ENCODE results near the gene STYX. TPM values are rescaled to one million over a fixed set of nuclear protein-coding genes. Genes with fewer than 3 reads are reported as not detected.

STYX gene
- total and polyA plus RNA-seq, 2 of the 8 experiments (the other 6 are each of a cell fraction or from before 2014, with no cell fraction given) = 8.3 to 29.0 TPM

DNA sequence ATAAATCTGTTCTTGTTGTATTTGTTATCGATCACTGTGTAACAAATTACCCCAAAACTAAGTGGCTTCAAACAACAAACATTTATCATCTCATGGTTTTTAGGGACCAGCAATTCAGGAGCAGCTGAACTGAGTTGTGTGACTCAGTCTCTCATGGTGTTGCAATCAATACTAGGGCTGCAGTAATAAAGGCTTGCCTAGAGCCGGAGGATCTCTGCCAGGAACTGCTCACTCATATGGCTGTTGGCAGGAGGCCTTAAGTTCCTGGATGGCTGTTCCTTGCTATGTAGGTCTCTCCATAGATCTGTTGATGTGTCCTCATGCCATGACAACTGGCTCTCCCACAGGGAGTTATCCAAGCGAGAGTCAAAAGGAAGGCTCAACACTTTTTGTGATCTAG is 26.7 kb upstream of the STYX start:
- no peak overlapping the region for H2BK120ac ChIP-seq (replicated peaks; ENCODE audit: low read depth, low read length)
- H3K4me2 ChIP-seq (ENCODE audit: insufficient read depth in 1 of 2, low read depth in 2 of 2, low read length in 2 of 2) = no peak overlapping the region
- no peak overlapping the region for H3K9ac ChIP-seq (replicated peaks in 1 of 4; ENCODE audit: extremely low read depth in 1 of 4, low read depth in 3 of 4, low read length in 3 of 4)
- CTCF ChIA-PET (ENCODE audit: partially characterized antibody) = interaction anchor here (0.6 kb wide), 1 partner anchor 17 kb away, joined by 5 read pairs; no protein-coding TSS in a partner anchor
- FAIRE-seq (no peak), DNase-seq (ENCODE audit: low read depth in 1 of 2, low spot score in 2 of 2) (no peak)
- no peaks in the 10 kb centered on the region for H4K20me1 ChIP-seq (replicated peaks in 1 of 2; ENCODE audit: control insufficient read depth in 1 of 2, insufficient read depth in 2 of 2, low read length in 2 of 2)
- no peak overlapping the region for H4K8ac ChIP-seq (ENCODE audit: extremely low read depth, insufficient read depth, low read length)
- H2AK5ac ChIP-seq (ENCODE audit: low read depth, low read length) = no peak overlapping the region
- no peak overlapping the region for H4K91ac ChIP-seq (replicated peaks; ENCODE audit: insufficient read length, low read length)
- no peak overlapping the region for H2BK20ac ChIP-seq (ENCODE audit: low read length)
- no peak overlapping the region for H3K4ac ChIP-seq (replicated peaks; ENCODE audit: insufficient read length, low read depth, low read length)
- H2AFZ ChIP-seq (ENCODE audit: low read length) = no peak overlapping the region
- no peak overlapping the region for H2BK12ac ChIP-seq (ENCODE audit: low read depth, low read length)
- no peaks in the 10 kb centered on the region for H3K9me3 ChIP-seq (ENCODE audit: insufficient read depth in 2 of 2, low read depth in 1 of 2, low read length in 1 of 2)
- WGBS, 2 experiments (ENCODE audit: extremely low coverage in 1 of 2, insufficient coverage in 1 of 2, insufficient read length in 1 of 2, insufficient replicate concordance in 2 of 2, low coverage in 1 of 2, low lambda C conversion rate in 2 of 2, missing lambda C conversion rate in 1 of 2) = 89% methylated on average over 3 of the region's 3 CpGs; no CpG with 5 or more reads in 1 of the 2 experiments
- no peak for TF ChIP-seq USF2 (IDR thresholded peaks at IDR 0.05; ENCODE audit: low read length)
- TF ChIP-seq HDAC6 (IDR thresholded peaks at IDR 0.05; ENCODE audit: low read depth, low read length) = no peak
- no peak for TF ChIP-seq GABPA (IDR thresholded peaks at IDR 0.05; ENCODE audit: borderline replicate concordance, insufficient read depth, low read length)
- TF ChIP-seq NRF1 (IDR thresholded peaks at IDR 0.05; ENCODE audit: low read depth, low read length) = no peak
- TF ChIP-seq EP300 (IDR thresholded peaks at IDR 0.05; ENCODE audit: borderline replicate concordance in 1 of 2, low read depth in 2 of 2, low read length in 2 of 2) = no peak
- TF ChIP-seq CEBPB (IDR thresholded peaks at IDR 0.05; ENCODE audit: low read depth, low read length) = no peak
- no peak for TF ChIP-seq POU5F1 (IDR thresholded peaks at IDR 0.05; ENCODE audit: low read depth, low read length)
- no peak for TF ChIP-seq BCL11A (IDR thresholded peaks at IDR 0.05; ENCODE audit: low read depth in 2 of 2, low read length in 2 of 2)
- peaks cover 11 to 12% of the 10 kb centered on the region in 2 experiments; a peak in 3 of 4 replicates for H3K79me2 ChIP-seq (ENCODE audit: control insufficient read depth in 1 of 2, insufficient read depth in 2 of 2, low read length in 2 of 2)
- POLR2A ChIA-PET (ENCODE audit: partially characterized antibody) = no interaction called here
- peaks cover 0 to 3% (median 1%) of the 10 kb centered on the region in 4 experiments; a peak in 1 of 7 replicates for H3K4me1 ChIP-seq (replicated peaks in 1 of 4; ENCODE audit: control insufficient read depth in 3 of 4, insufficient read depth in 4 of 4, low read length in 3 of 4)
- no peaks in the 10 kb centered on the region for H3K79me1 ChIP-seq (ENCODE audit: low read depth, low read length)
- H3K18ac ChIP-seq (ENCODE audit: extremely low read depth, low read length) = no peak overlapping the region
- peaks cover 2% of the 10 kb centered on the region; the same call in 1 of the 2 replicates for H3K23me2 ChIP-seq (ENCODE audit: low read depth, low read length)
- no peaks in the 10 kb centered on the region; a peak in 1 of 8 replicates for H3K36me3 ChIP-seq (ENCODE audit: control insufficient read depth in 2 of 4, insufficient read depth in 4 of 4, low read length in 3 of 4)
- no peaks in the 10 kb centered on the region for H3K27me3 ChIP-seq (replicated peaks in 1 of 4; ENCODE audit: control insufficient read depth in 3 of 4, extremely low read depth in 1 of 4, insufficient read depth in 3 of 4, low read length in 3 of 4)
- H3K4me3 ChIP-seq (ENCODE audit: extremely low read depth in 1 of 4, insufficient read depth in 2 of 4, low read depth in 3 of 4, low read length in 4 of 4) = no peak overlapping the region
- no peak overlapping the region for H3K23ac ChIP-seq (ENCODE audit: insufficient read length)
- H2BK5ac ChIP-seq (ENCODE audit: low read depth, low read length) = no peak overlapping the region
- H3K14ac ChIP-seq (ENCODE audit: insufficient read length) = no peak overlapping the region
- no peak overlapping the region for H2BK15ac ChIP-seq (ENCODE audit: low read length)
- no peak overlapping the region for H3K56ac ChIP-seq (replicated peaks; ENCODE audit: insufficient read length, low read depth, low read length)
- H3K27ac ChIP-seq (ENCODE audit: low read depth, low read length) = no peak overlapping the region
- H4K5ac ChIP-seq (ENCODE audit: insufficient read length, low read depth, low read length) = no peak overlapping the region

Measured in H1 (cell line).